Neural cell (in vitro differentiated cells): ENCODE measurements around the gene EYS.

Experiments used
- CTCF ChIP-seq: fragments of 450-650 bp; IDR thresholded peaks from 2 replicates; pipeline ENCODE4 v1.5.1; 2014; ENCODE audit warnings: antibody characterized with exemption, mild to moderate bottlenecking, moderate library complexity; ENCODE audit not compliant: poor library complexity, severe bottlenecking
- EZH2 ChIP-seq: fragments of 200-600, 300-800 bp; shearing (Covaris generic), sonication (generic); IDR thresholded peaks from 2 replicates; pipeline ENCODE4 v1.6.1; 2014; ENCODE audit warnings: antibody characterized with exemption, low read length, borderline replicate concordance, mild to moderate bottlenecking; ENCODE audit not compliant: insufficient read depth, poor library complexity, severe bottlenecking
- SMC3 ChIP-seq: fragments of 450-650 bp; conservative IDR thresholded peaks from 2 replicates; pipeline ENCODE4 v1.6.1; 2014; ENCODE audit warnings: antibody characterized with exemption, mild to moderate bottlenecking, moderate library complexity; ENCODE audit not compliant: poor library complexity

GRCh38 chr6:63677282-63677681, 2029.7 kb downstream of the EYS start:
- TF ChIP-seq SMC3 (no peak), CTCF (no peak), EZH2 (no peak)
